Measurements from ENCODE around the gene ARHGEF10L. TPM values are rescaled to one million over a fixed set of nuclear protein-coding genes. Genes with fewer than 3 reads are reported as not detected.
"Not testable (repeated sequence)": the region's sequence is repeated elsewhere in the genome, so short reads cannot be mapped to it uniquely, and the experiment has no call there.

ARHGEF10L gene
- total RNA-seq, 4 donors from 2014 or later, result 72.7 to 177 (median 156) TPM

DNA sequence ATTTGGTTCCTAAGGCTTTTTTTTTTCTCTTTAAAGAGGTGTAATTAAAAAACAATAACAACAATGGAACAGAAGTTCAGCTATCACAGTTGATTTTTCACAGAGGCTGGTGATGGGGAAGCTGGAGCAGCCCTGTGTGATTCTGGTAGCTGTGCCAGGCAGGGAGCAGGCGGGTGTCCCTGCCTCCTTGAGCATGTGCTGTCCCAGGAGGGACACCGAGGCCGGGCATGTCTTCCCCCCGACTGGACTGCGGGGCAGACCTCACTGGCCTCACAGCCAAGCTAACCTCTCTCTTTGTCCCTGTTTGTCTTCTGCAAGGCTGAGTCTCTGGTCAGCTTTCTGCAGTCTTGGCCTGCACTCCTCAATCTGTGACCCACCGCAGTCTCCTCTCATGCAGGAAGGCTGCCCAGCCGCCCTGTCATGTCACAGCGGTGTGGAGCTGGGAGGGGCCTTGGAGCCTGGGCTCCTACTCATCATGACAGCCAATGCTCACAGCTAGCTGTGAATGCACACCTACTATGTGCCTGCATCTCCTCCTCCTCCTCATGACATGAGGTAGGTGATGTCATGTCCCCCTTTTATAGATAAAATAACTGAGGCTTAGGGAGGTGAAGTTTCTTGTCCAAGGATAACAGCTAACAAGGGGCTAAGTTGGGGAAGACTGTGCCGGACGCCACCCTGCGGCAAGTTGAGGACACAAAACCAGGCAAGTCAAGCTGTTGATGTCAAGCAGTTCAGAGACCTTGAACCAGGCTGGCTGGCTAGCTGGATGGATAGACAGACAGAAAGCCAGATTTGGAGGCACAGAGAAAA is 205.4 kb downstream of the ARHGEF10L start:
- DNase-seq, result no peak
- H3K36me3 ChIP-seq, result no peaks in the 10 kb centered on the region
- no peaks in the 10 kb centered on the region for H3K9me3 ChIP-seq
- TF ChIP-seq, protein P1, sequence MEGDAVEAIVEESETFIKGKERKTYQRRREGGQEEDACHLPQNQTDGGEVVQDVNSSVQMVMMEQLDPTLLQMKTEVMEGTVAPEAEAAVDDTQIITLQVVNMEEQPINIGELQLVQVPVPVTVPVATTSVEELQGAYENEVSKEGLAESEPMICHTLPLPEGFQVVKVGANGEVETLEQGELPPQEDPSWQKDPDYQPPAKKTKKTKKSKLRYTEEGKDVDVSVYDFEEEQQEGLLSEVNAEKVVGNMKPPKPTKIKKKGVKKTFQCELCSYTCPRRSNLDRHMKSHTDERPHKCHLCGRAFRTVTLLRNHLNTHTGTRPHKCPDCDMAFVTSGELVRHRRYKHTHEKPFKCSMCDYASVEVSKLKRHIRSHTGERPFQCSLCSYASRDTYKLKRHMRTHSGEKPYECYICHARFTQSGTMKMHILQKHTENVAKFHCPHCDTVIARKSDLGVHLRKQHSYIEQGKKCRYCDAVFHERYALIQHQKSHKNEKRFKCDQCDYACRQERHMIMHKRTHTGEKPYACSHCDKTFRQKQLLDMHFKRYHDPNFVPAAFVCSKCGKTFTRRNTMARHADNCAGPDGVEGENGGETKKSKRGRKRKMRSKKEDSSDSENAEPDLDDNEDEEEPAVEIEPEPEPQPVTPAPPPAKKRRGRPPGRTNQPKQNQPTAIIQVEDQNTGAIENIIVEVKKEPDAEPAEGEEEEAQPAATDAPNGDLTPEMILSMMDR (IDR thresholded peaks at IDR 0.05), result no peak
- no peak for TF ChIP-seq POLR2A (IDR thresholded peaks at IDR 0.05)
- H3K4me1 ChIP-seq, result no peaks in the 10 kb centered on the region
- H3K27ac ChIP-seq, result no peak overlapping the region
- no peak overlapping the region for H3K4me3 ChIP-seq
- H3K27me3 ChIP-seq, result no peaks in the 10 kb centered on the region

DNA sequence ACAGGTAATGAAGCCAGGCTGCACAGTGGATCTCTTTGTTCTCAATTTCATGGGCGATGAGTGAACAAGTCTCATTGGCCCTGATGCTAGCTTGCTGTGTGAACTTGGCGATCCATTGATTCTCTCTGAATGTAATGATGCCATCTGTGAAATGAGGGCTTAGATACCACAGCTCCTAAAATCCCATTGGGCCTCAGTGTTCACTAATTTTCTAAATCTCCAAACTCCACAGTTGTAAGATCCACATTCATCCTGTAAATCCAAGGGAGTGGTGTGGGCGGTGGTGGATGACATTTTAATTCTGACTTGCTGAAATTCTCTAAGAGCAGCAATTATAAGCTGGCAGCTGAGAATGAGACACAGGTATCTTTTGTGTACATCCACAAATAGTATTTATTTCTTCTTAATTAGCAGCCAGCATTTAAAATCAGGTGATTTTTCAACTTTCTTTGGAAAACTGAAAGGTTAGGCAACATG is 206.0 kb downstream of the ARHGEF10L start:
- no peak for TF ChIP-seq POLR2A (IDR thresholded peaks at IDR 0.05)
- TF ChIP-seq, protein P1 (IDR thresholded peaks at IDR 0.05), result no peak
- no peaks in the 10 kb centered on the region for H3K27me3 ChIP-seq
- DNase-seq, result no peak
- H3K9me3 ChIP-seq, result no peaks in the 10 kb centered on the region
- no peaks in the 10 kb centered on the region for H3K4me1 ChIP-seq
- H3K27ac ChIP-seq, result no peak overlapping the region
- no peaks in the 10 kb centered on the region for H3K36me3 ChIP-seq
- H3K4me3 ChIP-seq, result no peak overlapping the region

GRCh38 chr1:17746281-17746680 is 206.8 kb downstream of the ARHGEF10L start:
- H3K27ac ChIP-seq, H3K27me3 ChIP-seq, DNase-seq, H3K4me3 ChIP-seq, H3K4me1 ChIP-seq, H3K9me3 ChIP-seq, H3K36me3 ChIP-seq: not testable (repeated sequence)

DNA sequence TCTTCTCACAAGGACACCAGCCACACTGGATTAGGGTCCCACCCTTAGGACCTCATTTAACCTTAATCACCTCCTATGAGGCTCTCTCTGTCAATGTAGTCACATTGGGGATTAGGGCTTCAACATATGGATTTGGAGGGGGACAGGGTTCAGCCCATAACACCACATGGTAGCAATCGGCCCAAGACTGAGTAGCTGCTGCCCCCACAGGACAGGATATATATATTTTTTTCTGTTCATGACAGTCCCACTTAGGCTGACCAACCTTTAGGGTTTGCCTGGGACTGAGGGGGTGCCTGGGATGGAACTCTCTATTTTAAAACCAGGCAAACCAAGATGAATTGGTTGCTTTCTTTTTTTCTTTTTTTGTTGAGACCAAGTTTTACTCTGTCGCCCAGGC is 207.4 kb downstream of the ARHGEF10L start:
- Histone ChIP-seq H3K27me3 (no peaks in the 10 kb centered on the region), H3K9me3 (no peaks in the 10 kb centered on the region), H3K4me1 (no peaks in the 10 kb centered on the region), H3K4me3 (no peak overlapping the region), H3K36me3 (no peaks in the 10 kb centered on the region), H3K27ac (no peak overlapping the region)
- TF ChIP-seq, protein P1 (IDR thresholded peaks at IDR 0.05), result no peak
- TF ChIP-seq POLR2A (IDR thresholded peaks at IDR 0.05), result no peak
- no peak for DNase-seq

Other genes starting within 250 kb of the ARHGEF10L start
- not detected for gene PADI4, start 231.5 kb upstream of the ARHGEF10L start, total RNA-seq
- not detected for gene PADI6, start 167.5 kb upstream of the ARHGEF10L start, total RNA-seq
- gene RCC2, start 100.0 kb upstream of the ARHGEF10L start, total RNA-seq, result 10 to 100 TPM; 22.9 to 54.5 (median 34.9) TPM
- gene ACTL8, start 215.6 kb downstream of the ARHGEF10L start, total RNA-seq, result not detected

All from Peyer's patch (tissue), 4 donors.